ENCODE data around the gene ZGRF1.

Gene ZGRF1

GRCh38 chr4:112585977-112586736 is 50.6 kb downstream of the ZGRF1 start:
- H4K20me1 ChIP-seq (ENCODE audit: insufficient read depth, low read length) = no peaks in the 10 kb centered on the region
- H3K36me3 ChIP-seq (ENCODE audit: insufficient read depth, low read length) = peaks cover 64% of the 10 kb centered on the region
- H3K9me3 ChIP-seq (ENCODE audit: insufficient read depth, low read length, severe bottlenecking) = no peaks in the 10 kb centered on the region
- H3K4me2 ChIP-seq (ENCODE audit: insufficient read depth, low read length) = no peak overlapping the region
- no peak overlapping the region for H3K27ac ChIP-seq (ENCODE audit: low read length)
- H3K4me3 ChIP-seq (ENCODE audit: low read depth in 1 of 2, low read length in 2 of 2) = no peak overlapping the region
- H3K27me3 ChIP-seq (ENCODE audit: insufficient read depth, low read length, poor library complexity) = no peaks in the 10 kb centered on the region
- ATAC-seq (ENCODE audit: insufficient read depth, low read depth) (no peak), DNase-seq (no peak)
- H3K4me1 ChIP-seq (ENCODE audit: insufficient read depth, low read length) = no peaks in the 10 kb centered on the region
- no peak overlapping the region for H3K9ac ChIP-seq (ENCODE audit: low read depth, low read length)
- H3K79me2 ChIP-seq (ENCODE audit: insufficient read depth, low read length) = no peaks in the 10 kb centered on the region
- H2AFZ ChIP-seq (ENCODE audit: low read depth, low read length) = no peak overlapping the region
- TF ChIP-seq EZH2 (IDR thresholded peaks at IDR 0.05; ENCODE audit: borderline replicate concordance, low read depth, low read length, severe bottlenecking) = no peak
- TF ChIP-seq, protein P1, sequence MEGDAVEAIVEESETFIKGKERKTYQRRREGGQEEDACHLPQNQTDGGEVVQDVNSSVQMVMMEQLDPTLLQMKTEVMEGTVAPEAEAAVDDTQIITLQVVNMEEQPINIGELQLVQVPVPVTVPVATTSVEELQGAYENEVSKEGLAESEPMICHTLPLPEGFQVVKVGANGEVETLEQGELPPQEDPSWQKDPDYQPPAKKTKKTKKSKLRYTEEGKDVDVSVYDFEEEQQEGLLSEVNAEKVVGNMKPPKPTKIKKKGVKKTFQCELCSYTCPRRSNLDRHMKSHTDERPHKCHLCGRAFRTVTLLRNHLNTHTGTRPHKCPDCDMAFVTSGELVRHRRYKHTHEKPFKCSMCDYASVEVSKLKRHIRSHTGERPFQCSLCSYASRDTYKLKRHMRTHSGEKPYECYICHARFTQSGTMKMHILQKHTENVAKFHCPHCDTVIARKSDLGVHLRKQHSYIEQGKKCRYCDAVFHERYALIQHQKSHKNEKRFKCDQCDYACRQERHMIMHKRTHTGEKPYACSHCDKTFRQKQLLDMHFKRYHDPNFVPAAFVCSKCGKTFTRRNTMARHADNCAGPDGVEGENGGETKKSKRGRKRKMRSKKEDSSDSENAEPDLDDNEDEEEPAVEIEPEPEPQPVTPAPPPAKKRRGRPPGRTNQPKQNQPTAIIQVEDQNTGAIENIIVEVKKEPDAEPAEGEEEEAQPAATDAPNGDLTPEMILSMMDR (IDR thresholded peaks at IDR 0.05; ENCODE audit: borderline replicate concordance, extremely low read depth, low read length, poor library complexity, severe bottlenecking) = no peak

GRCh38 chr4:112567536-112567935 is 69.2 kb downstream of the ZGRF1 start:
- DNase-seq = no peak
- H2AFZ ChIP-seq (ENCODE audit: low read depth, low read length) = no peak overlapping the region

DNA sequence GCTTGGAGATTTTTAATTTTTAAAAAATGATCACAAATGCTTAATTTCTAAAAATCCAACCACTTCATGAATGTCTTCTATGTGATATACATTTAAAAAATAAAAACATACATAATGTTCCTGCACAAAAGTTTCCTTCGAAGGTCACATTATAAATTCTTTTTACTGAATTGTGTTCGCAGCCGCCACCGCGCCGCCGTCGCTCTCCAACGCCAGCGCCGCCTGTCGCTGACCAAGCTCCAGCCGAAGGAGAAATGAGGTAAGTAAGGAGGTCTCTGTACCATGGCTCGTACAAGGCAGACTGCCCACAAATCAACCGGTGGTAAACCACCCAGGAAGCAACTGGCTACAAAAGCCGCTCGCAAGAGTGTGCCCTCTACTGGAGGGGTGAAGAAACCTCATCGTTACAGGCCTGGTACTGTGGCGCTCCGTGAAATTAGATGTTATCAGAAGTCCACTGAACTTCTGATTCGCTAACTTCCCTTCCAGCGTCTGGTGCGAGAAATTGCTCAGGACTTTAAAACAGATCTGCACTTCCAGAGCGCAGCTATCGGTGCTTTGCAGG is 71.9 kb downstream of the ZGRF1 start:
- Histone ChIP-seq H3K4me1 (ENCODE audit: insufficient read depth, low read length) (no peaks in the 10 kb centered on the region), H3K4me2 (ENCODE audit: insufficient read depth, low read length) (no peak overlapping the region), H3K27me3 (ENCODE audit: insufficient read depth, low read length, poor library complexity) (no peaks in the 10 kb centered on the region), H3K9me3 (ENCODE audit: insufficient read depth, low read length, severe bottlenecking) (no peaks in the 10 kb centered on the region), H3K79me2 (ENCODE audit: insufficient read depth, low read length) (0 out of 2 replicates have a peak, but pooled peaks cover 2% of the 10 kb centered on the region), H3K27ac (ENCODE audit: low read length) (no peak overlapping the region), H2AFZ (ENCODE audit: low read depth, low read length) (no peak overlapping the region), H3K36me3 (ENCODE audit: insufficient read depth, low read length) (peaks cover 52% of the 10 kb centered on the region), H3K4me3 (ENCODE audit: low read depth in 1 of 2, low read length in 2 of 2) (no peak overlapping the region), H3K9ac (ENCODE audit: low read depth, low read length) (no peak overlapping the region), H4K20me1 (ENCODE audit: insufficient read depth, low read length) (no peaks in the 10 kb centered on the region)
- DNase-seq (no peak), ATAC-seq (ENCODE audit: insufficient read depth, low read depth) (no peak)
- TF ChIP-seq, protein P1 (IDR thresholded peaks at IDR 0.05; ENCODE audit: borderline replicate concordance, extremely low read depth, low read length, poor library complexity, severe bottlenecking) = peak; percentile 21
- TF ChIP-seq EZH2 (IDR thresholded peaks at IDR 0.05; ENCODE audit: borderline replicate concordance, low read depth, low read length, severe bottlenecking) = no peak

More at GRCh38 chr4:112567536-112567935, 69.2 kb downstream of the ZGRF1 start:
- peaks cover 4% of the 10 kb centered on the region; the same call in 1 of the 2 replicates for H3K79me2 ChIP-seq (ENCODE audit: insufficient read depth, low read length)
- no peaks in the 10 kb centered on the region for H3K27me3 ChIP-seq (ENCODE audit: insufficient read depth, low read length, poor library complexity)
- no peaks in the 10 kb centered on the region for H4K20me1 ChIP-seq (ENCODE audit: insufficient read depth, low read length)
- H3K4me3 ChIP-seq (ENCODE audit: low read depth in 1 of 2, low read length in 2 of 2) = no peak overlapping the region
- no peaks in the 10 kb centered on the region for H3K4me1 ChIP-seq (ENCODE audit: insufficient read depth, low read length)
- H3K36me3 ChIP-seq (ENCODE audit: insufficient read depth, low read length) = peaks cover 26% of the 10 kb centered on the region
- H3K27ac ChIP-seq (ENCODE audit: low read length) = no peak overlapping the region
- TF ChIP-seq EZH2 (IDR thresholded peaks at IDR 0.05; ENCODE audit: borderline replicate concordance, low read depth, low read length, severe bottlenecking) = no peak
- TF ChIP-seq, protein P1 (IDR thresholded peaks at IDR 0.05; ENCODE audit: borderline replicate concordance, extremely low read depth, low read length, poor library complexity, severe bottlenecking) = no peak
- no peak overlapping the region for H3K9ac ChIP-seq (ENCODE audit: low read depth, low read length)
- H3K4me2 ChIP-seq (ENCODE audit: insufficient read depth, low read length) = no peak overlapping the region
- ATAC-seq (ENCODE audit: insufficient read depth, low read depth) = no peak
- no peaks in the 10 kb centered on the region for H3K9me3 ChIP-seq (ENCODE audit: insufficient read depth, low read length, severe bottlenecking)

All from DND-41 (cell line).